T-helper 2 cell treated with Interferon-gamma antibody and Interleukin-4, amounts not matched to agents 100 ng/mL and 5 ng/mL, for 36 hours (primary cell): ENCODE data around the gene TIE1. TPM values are rescaled to one million over a fixed set of nuclear protein-coding genes. Genes with fewer than 3 reads are reported as not detected.

ENCODE experiments used
- intact Hi-C: fragments of 100-400 bp; cut with micrococcal nuclease; formaldehyde crosslinking; loops from one replicate; pipeline ENCODE4 v1.15.1; 2023
- total RNA-seq: library from RNA; stranded (reverse); gene quantifications from 2 replicates; pipeline ENCODE4 v1.2.3, GENCODE V29; 2022

Gene TIE1
- total RNA-seq, result 0.14 and 0.27 TPM in 2 replicates

DNA sequence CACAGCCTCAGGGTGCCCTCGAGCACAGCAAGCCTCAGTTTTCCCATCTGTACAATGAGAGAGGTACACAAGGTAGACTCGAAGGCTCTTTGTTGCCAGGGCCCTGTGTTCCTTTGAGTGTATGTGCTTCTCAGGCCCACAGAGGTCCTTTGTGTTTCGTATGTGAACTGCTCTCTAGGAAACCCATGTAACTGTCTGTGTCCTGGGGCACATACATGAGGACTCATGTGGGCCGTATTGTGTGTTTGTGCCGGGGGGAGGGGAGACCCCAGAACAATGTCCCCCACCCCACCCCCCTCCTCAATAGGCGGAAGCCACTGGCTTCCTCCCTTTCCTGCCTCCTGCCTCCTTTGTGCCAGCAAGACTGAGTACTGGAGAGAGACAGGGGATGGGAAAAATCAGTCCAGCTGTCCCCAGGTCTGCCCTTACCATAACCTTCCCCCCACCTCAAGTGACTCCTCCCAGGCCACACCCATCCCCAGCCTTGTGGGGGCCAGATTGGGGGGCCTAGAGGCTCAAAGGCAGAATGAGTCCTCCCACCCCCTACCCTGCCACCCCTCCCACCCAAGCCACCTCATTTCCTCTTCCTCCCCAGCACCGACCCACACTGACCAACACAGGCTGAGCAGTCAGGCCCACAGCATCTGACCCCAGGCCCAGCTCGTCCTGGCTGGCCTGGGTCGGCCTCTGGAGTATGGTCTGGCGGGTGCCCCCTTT, at the start of gene TIE1:
Gene TIE1 (plus strand): TSS at position 605 of the 717 bp plus-strand sequence. CDS start 90 bp downstream, at position 695.
- intact Hi-C loops, result no loop called here

DNA sequence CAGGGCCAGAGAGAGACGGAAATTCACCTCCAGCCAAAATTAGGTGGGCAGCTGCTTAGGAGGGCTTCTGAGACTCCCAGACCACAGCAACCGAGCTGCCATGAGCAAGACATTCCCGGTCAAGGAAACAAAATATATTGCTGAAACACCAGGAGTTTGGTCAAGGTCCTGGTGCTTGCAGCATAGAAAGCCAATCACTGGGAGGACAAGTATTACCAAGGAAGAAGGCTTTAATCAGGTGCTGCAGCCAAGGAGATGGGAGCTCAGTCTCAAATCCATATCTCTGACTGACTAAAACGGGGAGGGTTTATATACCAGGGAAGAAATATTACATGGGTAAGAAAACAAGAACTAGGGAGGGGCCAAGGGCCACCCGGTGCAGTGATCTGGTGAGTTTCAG, 49.8 kb upstream of the TIE1 start:
- intact Hi-C loops, result no loop called here

DNA sequence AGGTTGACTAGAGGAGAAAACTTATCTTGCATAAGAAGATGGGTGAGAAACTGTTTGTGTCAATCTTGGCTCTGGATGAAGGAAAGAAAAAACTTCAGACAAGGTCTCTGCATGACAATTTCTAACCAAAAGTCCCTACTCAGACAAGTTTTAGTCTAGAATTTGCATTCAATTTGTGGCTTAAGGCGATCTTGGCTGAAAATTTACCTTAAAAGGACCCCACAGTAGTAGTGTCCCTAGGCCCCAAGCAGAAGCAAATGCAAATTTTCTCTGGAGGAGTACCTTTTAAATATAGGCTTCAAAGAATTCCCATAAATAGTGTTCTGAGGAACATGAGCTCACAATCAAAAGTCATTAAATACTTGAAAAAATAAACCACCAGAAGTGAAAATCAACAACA, 48.6 kb upstream of the TIE1 start:
- intact Hi-C loops, result no loop called here

DNA sequence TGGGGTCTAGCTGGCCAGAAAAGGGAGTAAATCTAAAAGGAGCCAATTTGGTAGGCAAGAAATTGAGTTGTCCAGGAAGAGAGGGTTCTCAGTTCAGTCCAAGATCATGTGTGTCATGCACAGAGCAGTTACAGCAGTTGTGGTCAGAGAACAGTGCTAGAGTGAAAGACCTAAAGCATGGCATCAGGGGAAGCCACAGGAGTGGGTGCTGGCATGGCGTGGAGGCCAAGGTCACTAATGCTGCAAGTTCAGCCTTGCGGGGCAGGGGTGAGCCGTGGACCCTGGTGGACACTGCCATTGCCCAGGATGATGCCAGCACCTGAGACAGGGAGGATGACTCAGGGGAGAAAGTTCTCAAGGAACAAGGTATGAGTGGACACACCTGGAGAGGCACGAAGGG, 47.6 kb upstream of the TIE1 start:
- intact Hi-C loops, result no loop called here

DNA sequence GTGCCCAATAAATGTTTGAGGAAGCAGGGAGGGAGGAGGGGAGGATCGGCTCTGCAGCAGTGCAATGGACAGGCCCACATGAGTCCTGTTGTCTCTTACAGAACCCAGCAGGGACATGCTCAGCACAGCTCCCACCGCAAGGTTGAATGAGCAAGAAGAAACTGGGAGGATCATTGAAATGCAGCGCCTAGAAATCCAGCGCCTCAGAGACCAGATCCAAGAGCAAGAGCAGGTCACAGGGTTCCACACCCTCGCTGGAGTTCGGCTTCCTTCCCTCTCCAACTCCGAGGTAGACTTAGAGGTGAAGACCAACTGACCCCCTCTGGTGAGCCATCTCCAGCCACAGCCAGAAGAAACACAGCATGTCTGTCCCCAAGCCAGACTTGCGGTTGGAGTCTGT, 46.9 kb upstream of the TIE1 start:
- intact Hi-C loops, result no loop called here

DNA sequence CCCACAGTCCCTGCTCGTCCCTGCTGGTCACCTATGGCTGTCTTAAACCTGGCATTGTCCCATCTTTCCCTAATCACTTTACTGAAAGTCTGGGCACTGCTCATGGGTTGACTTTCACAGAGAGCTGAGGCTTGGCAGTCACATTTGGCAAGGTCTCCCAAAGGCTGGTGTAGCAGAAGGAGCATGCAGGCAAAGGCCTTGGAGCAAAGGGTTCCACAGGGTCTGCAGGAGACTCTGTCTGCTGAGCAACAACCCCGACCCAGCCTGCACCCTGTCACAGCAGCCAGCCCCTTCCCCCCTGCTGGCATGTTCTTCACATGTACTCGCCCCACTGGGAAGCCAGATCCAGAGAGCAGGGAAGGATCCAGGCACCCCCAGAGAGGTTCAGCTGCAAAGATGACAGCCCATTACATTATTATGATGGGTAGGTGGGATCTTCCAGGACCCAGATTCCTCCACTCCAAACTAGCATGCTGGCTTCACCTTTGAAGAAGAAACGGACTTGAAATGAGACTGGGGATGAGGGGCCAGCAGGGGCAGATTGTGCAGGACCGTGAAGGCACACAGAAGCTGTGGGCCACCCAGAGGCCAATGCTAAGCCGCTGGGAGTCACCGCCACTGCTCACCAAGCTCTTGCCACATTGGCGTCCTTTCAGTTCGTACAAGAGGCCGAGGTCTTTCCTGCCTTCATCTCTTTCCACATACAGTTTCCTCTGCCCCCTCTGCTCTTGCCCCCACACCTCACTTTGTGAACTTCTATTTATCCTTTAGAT, 45.2 kb upstream of the TIE1 start:
- intact Hi-C loops, result no loop called here

DNA sequence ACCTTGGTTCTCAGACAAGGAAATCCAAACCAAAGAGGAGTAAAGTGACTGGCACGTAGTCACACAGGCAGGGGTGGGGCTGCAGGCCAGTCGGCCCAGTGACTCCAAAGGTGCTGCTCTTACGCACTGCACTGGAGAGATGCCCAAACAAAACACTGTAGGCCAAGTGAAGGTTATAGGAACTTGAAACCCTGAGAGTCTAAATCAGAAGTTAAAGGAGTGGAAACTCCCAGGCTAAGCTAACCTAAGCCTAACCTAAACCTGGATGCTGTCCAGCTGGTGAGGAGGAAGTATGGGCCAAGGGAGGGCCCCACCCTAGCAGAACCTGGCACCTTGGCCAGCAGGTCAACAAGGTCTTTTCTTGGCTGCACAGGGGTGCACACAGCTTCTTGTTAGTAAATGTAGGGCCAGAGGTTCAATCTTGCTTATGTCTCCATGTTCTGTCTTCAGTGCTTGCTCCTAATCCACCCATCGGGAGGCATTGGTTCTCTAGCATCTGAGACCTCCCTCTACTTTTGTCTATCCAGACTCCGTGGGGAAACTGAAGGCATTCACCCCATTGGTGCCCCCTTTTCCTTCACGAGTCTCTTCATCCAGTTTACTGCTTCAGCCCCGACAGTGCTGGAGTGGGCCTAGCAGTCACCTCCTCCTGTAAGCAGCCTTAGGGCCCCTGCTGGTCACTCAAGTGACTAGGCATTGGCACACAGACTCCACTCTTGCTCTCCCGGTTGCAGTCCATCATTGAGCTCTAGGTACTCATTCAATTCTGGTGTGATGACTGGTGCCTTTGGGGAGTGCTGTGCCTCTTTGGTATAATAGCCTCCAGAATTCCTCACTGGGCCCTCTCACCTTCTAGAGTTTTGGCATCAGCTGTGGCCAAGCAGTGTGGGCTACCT, 43.9 kb upstream of the TIE1 start:
- intact Hi-C loops, result no loop called here

DNA sequence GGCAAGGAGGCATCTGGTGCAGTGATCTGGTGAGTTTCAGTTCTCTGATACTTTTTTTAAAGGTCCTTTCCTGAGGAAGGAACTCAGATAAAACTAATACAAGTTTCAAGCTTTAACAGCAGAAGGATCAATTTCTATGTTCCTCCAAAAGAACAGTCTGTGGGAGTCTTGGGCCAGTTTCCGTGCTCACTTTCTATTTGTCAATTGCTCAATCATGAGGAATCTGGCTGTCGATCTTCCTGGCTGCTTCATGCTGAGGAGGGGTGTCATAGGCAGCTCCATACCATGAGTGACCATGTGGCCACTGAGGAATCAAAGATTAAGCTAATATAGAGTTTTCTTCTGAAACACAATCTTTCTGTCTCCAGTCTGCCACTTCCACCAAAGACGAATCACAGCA, 42.4 kb upstream of the TIE1 start:
- intact Hi-C loops, result no loop called here

DNA sequence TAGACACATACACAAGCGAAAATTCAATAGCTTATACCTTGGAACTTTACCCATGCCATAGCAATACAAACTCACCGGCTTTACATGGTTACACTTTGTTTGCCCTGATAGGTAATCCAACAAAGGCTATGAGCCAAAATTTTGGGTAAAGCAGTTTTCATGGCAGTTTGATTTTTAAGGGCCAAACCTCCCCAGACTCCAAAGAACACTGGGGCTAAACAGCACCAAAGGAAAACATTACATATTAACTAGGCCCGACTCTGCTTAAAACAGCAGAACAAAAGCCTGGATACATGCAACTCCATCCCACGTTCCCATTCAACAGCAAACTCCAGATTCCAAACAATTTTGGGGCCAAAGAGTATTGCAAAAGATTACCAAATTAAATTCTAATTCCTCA, 35.4 kb upstream of the TIE1 start:
- intact Hi-C loops, result no loop called here

DNA sequence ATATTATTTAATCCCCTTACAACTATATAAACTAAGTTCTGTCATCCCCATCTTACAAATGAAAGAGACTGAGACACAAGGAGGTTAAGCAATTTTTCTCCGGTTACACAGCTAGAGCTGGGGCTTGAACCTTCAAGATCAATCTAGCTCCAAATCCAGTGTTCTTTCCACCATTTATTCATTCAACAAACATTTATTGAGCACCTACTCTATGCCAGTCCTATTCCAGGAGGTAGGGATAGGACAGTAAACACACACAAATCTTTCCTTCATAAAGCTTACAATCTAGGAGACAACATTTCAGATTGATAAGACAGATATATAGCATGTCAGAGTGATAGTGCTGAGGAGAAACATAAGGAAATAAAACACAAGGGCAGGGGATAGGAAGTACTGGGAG, 33.9 kb upstream of the TIE1 start:
- intact Hi-C loops, result no loop called here

DNA sequence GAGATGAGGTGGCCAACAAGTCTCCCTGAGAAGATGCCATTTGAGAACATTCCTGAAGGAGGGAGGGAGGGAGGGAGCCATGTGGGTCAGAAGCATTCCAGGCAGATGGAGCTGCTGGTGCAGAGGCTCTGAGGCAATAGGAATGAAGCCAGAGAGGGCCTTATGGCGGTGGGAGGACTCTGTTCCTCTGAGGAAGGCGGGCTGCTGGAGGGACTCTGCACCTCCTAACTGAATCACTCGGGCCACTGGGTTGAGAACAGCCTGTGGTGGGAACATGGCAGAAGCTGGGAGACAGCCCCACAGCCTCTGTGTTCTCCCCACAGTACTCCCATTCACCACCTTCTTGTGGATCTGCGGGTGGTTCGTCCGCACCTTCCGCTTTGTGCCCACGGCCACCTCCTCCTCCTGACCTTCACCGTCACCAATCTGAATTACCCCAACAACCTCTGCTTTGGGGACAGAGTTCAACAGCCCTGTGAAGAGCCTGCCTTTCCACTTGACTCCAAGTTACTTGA, 33.4 kb upstream of the TIE1 start:
- intact Hi-C loops, result no loop called here

DNA sequence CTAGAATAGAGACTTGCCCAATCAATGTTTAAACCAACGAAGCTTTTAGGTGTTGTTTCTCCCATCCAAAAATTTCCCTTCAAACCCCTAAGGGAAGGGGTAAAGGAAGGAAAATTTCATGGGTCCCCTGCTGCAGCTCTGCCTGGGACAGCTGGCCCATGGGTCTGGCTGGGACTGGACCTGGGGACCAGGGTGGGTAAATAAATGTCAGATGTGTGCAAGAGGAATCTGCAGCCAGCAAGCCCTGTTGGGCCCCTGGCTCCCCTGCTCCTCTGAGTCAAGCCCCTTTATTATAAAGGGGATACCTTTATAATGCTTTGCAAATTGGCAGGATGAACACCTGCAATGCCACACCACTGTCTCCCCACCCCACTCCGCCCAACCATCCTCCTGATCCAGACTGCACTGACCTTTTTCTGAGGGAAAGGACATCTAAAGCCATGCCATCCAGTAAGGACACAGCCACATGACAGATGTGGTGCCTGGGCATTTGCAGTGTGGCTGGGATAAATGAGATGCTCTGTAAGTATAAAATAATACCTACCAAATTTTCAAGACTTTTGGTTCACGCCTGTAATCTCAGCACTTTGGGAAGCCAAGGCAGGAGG, 32.9 kb upstream of the TIE1 start:
- intact Hi-C loops, result no loop called here

DNA sequence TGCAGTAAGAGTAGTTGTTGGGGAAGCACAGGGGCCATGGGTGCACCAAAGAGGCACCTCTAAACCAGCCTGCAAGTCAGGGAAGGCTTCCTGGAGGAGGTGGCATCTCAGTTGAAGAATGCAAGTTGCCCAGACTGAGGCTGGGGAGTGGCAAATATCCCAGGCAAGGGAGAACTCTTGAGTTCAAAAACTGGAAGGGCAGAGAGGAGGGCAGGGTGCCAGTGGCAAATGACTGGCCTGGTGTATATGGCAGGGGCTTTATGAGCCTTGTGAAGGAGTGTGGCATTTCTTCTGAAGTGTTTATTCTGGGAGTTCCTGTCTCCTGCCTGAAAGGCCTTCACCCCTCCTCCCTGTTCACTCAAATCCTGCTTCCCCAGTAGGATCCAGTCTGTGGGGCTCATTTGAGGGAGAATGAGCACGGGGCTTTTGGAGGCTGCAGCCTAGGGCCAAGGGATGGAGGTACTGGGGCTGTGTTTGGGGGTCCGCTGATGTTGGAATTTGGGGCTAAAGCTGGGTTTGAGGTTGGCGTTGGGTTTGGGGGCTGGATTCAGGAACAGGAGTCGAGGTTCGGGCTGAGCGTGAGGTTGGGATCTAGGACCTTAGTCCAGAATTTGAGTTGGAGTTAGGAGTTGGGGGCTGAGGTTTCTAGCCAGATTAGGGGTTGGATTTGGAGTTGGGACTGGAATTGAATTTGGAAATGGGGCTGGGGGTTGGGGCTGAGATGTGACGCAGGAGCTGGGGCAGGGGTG, 31.0 kb upstream of the TIE1 start, which contains the start of gene TMEM125:
Gene TMEM125 (plus strand): TSS at position 357 of the 749 bp plus-strand sequence. CDS start 2,740 bp downstream, outside the sequence.
- intact Hi-C loops, result no loop called here

DNA sequence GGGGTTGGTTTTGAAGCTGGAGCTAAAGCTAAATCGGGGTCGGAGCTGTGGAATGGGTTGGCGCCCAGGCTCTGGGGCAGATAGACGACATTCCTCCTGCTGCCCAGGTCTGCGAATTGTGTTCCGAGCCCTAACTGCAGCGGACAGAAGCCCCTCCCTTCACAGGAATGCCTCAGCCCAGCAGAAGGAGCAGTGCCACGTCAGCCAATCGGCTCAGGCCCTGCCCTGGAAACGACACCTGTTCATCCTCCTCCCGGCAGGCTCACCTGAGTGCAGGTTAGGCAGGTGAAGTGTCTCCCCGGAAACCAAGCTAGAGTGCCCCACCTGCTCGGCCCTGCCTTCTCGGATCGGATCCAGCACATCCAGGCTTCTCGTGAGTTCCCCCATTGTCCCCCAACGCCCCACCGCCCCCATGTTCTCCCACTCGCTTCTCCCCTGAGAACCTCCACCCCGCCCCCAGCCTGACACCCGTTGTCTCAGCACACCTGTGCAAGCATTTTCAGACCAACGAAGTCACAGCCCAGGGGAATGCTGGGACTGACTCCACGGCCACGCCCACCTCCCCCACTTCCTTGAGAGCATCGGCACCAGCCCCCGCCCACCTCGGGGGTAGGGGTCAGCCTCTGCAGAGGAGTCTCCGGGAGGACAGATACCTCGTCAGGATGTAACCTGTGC, 30.2 kb upstream of the TIE1 start:
- intact Hi-C loops, result no loop called here

DNA sequence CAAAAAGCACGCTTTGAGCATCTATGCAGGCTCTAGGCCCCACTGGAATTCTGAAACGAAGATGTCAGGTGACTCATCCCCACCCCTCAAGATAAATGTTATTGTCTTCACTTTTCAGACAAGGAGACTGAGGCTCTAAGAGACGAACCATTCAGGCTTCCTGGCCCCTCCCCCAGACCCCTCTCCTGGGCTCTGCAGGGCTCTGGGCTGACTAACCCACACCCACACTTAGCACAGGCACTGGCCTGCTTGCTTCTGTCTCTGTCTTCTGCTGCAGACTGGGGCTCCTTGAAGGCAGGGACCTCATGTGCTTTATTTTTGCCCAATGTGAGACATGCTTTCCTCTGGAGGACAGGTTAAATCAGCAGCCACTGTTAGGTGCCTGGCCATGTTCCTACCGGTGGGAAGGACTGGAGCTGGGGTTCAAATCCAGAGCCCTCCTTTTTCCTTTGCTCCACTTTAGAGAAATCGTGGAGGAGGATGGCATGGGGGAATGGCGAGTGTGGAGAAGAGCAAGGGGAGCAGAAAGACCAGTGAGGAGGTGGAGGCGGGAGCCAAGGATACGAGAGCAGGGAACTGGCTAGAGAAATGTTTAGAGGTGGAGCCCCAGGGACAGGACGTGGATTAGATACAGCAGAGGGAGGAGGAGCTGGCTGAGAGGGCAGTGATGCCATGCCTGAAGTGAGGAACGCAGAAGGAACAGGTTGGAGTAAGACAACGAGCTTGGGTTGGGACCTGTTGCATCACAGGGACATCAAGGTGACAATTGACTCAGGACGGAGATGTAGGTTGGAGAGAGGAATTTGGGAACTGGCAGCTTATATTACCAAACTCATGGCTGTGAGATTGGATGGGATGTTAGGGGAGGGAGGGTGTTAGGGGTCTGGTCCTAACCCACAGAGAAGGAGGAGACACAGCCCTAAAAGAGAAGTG, 29.3 kb upstream of the TIE1 start:
- intact Hi-C loops, result no loop called here

DNA sequence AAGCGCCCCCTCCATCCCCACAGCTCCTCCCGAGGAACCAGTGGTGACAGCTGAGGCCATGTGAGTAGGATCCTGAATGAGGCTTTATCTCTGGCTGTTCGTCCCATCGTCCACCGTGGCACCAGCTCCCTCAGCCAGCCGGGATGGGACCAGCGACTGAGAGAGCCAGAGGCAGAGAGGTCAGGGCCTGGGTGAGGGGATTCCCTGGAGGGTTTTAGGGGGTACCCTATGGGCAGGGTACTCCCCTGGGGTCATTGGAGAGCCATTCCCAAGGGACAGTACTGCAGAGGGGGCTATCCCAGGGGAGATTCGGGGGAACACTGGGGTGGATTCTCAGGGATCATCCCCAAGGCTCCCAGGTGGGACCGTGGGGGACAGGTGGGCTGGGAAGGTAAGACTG, 28.6 kb upstream of the TIE1 start:
- intact Hi-C loops, result no loop called here

DNA sequence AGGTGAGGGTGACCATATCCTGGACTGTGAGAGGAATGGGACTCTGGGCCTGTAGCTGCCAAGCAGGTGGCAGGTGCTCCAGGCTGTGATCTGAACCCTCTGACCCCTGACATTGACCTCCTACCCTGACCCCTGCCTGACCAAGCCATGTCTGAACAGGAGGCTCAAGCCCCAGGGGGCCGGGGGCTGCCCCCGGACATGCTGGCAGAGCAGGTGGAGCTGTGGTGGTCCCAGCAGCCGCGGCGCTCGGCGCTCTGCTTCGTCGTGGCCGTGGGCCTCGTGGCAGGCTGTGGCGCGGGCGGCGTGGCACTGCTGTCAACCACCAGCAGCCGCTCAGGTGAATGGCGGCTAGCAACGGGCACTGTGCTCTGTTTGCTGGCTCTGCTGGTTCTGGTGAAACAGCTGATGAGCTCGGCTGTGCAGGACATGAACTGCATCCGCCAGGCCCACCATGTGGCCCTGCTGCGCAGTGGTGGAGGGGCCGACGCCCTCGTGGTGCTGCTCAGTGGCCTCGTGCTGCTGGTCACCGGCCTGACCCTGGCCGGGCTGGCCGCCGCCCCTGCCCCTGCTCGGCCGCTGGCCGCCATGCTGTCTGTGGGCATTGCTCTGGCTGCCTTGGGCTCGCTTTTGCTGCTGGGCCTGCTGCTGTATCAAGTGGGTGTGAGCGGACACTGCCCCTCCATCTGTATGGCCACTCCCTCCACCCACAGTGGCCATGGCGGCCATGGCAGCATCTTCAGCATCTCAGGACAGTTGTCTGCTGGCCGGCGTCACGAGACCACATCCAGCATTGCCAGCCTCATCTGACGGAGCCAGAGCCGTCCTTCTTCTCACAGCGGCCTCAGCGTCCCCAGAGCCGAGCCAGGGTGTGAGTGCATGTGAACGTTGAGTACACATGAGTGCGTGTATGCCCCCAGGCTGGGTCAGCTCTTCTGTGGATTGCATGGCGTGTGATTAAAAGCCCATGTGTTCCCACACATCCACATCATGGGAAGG, 27.9 kb upstream of the TIE1 start:
- intact Hi-C loops, result no loop called here
